ENCODE results near the gene DDA1. TPM values are rescaled to one million over a fixed set of nuclear protein-coding genes. Genes with fewer than 3 reads are reported as not detected.
A peak's percentile ranks its signal among the peaks of the same experiment; 100 is the strongest.

The DDA1 gene
- total and polyA plus RNA-seq, 4 donors: 23.6 to 84.8 (median 56.4) TPM

GRCh38 chr19:17296976-17297375, 12.4 kb upstream of the DDA1 start:
- no peaks in the 10 kb centered on the region for H3K9me3 ChIP-seq (ENCODE audit: control insufficient read depth, insufficient read depth, low read length)
- no peak overlapping the region for H3K27ac ChIP-seq (ENCODE audit: low read depth, low read length)
- no peak overlapping the region for H3K4me3 ChIP-seq (ENCODE audit: low read depth, low read length)
- peaks cover 14% of the 10 kb centered on the region for H3K4me1 ChIP-seq (ENCODE audit: control insufficient read depth, insufficient read depth, low read length)
- no peak for DNase-seq (ENCODE audit: low read depth in 4 of 6, low spot score in 6 of 6)
- 89% methylated on average over 4 of the region's 6 CpGs for WGBS (ENCODE audit: insufficient coverage)
- H3K27me3 ChIP-seq (ENCODE audit: control insufficient read depth, insufficient read depth, low read length): no peaks in the 10 kb centered on the region
- peaks cover 48% of the 10 kb centered on the region for H3K36me3 ChIP-seq (ENCODE audit: control insufficient read depth, insufficient read depth, low read length)

- no peaks in the 10 kb centered on the region for H3K9me3 ChIP-seq (ENCODE audit: control insufficient read depth, insufficient read depth, low read length)
- H3K36me3 ChIP-seq (ENCODE audit: control insufficient read depth, insufficient read depth, low read length): peaks cover 27% of the 10 kb centered on the region
- no peak overlapping the region for H3K27ac ChIP-seq (ENCODE audit: low read depth, low read length)
- 95% methylated on average over 50 of the region's 51 CpGs for WGBS (ENCODE audit: insufficient coverage)
- H3K4me3 ChIP-seq (ENCODE audit: low read depth, low read length): no peak overlapping the region
- H3K4me1 ChIP-seq (ENCODE audit: control insufficient read depth, insufficient read depth, low read length): peaks cover 38% of the 10 kb centered on the region
- no peaks in the 10 kb centered on the region for H3K27me3 ChIP-seq (ENCODE audit: control insufficient read depth, insufficient read depth, low read length)
- no peak for DNase-seq (ENCODE audit: low read depth in 4 of 6, low spot score in 6 of 6)
These were observed 8.3 kb upstream of the DDA1 start for GRCh38 chr19:17300992-17301619.

GRCh38 chr19:17302391-17303166, 6.8 kb upstream of the DDA1 start:
- 6% methylated on average over 29 of the region's 29 CpGs for WGBS (ENCODE audit: insufficient coverage)
- peak overlapping the region; percentile 37 for H3K27ac ChIP-seq (ENCODE audit: low read depth, low read length)
- no peaks in the 10 kb centered on the region for H3K9me3 ChIP-seq (ENCODE audit: control insufficient read depth, insufficient read depth, low read length)
- DNase-seq (ENCODE audit: low read depth in 4 of 6, low spot score in 6 of 6): peak in 1 of 6 donors; percentile 22
- peak overlapping the region; percentile 79 for H3K4me3 ChIP-seq (ENCODE audit: low read depth, low read length)
- H3K27me3 ChIP-seq (ENCODE audit: control insufficient read depth, insufficient read depth, low read length): no peaks in the 10 kb centered on the region
- H3K36me3 ChIP-seq (ENCODE audit: control insufficient read depth, insufficient read depth, low read length): peaks cover 23% of the 10 kb centered on the region
- H3K4me1 ChIP-seq (ENCODE audit: control insufficient read depth, insufficient read depth, low read length): peaks cover 52% of the 10 kb centered on the region

DNA sequence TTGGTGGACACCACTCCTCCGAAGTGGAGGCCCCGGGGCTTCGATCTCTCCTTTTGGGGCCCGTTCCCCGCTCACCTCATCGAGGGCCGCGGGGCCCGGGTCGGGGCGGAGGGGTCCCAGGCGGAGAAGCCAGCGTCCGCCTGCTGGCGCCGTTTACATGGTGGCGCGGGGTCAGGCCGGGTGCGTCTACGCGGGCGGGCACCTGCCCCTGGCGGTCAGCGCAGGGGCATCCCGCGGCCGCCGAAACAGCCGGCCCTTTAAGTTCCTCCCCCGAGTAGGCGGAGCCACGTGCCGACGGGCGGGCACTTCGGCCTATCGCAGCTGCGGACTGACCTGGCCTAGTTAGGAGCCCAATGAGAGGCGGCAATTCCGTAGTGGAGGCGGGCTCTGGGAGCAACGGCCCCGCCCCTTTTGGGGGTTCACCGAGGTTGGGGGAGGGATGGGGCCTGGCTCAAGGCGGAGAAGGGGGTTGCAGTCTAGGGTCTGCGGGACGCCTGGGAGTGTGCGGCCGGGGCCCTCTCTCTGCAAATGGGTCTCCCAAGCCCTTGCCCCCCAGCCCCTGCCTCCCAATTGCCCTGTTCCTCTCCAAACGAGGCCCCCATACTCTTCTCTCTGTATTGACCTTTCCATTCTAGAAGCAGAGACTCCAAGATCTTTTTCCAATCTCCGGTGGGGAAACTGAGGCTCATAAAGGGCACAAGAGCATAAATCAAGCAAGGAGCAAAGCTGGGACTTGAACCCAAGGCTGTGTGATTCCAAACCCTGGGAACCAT, 6.0 kb upstream of the DDA1 start, which contains the start of gene ABHD8:
Gene ABHD8 (minus strand): TSS at position 259 of the 773 bp plus-strand sequence. CDS start 1,809 bp downstream, outside the sequence.
- H3K27ac ChIP-seq (ENCODE audit: low read depth, low read length): peak within 1 kb of the TSS; percentile 58
- no peaks in the 10 kb centered on the region for H3K27me3 ChIP-seq (ENCODE audit: control insufficient read depth, insufficient read depth, low read length)
- peaks cover 23% of the 10 kb centered on the region for H3K36me3 ChIP-seq (ENCODE audit: control insufficient read depth, insufficient read depth, low read length)
- peak; percentile 88 to 99 (median 93) for DNase-seq (ENCODE audit: low read depth in 4 of 6, low spot score in 6 of 6)
- H3K9me3 ChIP-seq (ENCODE audit: control insufficient read depth, insufficient read depth, low read length): no peaks in the 10 kb centered on the region
- peak within 1 kb of the TSS; percentile 79 for H3K4me3 ChIP-seq (ENCODE audit: low read depth, low read length)
- WGBS (ENCODE audit: insufficient coverage): 2% methylated on average over 52 of the region's 52 CpGs
- peaks cover 52% of the 10 kb centered on the region for H3K4me1 ChIP-seq (ENCODE audit: control insufficient read depth, insufficient read depth, low read length)

GRCh38 chr19:17303940-17304267, 5.5 kb upstream of the DDA1 start:
- 75% methylated on average over 4 of the region's 12 CpGs for WGBS (ENCODE audit: insufficient coverage)
- peak in 1 of 6 donors; percentile 11 for DNase-seq (ENCODE audit: low read depth in 4 of 6, low spot score in 6 of 6)
- peak overlapping the region; percentile 79 for H3K4me3 ChIP-seq (ENCODE audit: low read depth, low read length)
- no peaks in the 10 kb centered on the region for H3K9me3 ChIP-seq (ENCODE audit: control insufficient read depth, insufficient read depth, low read length)
- H3K27me3 ChIP-seq (ENCODE audit: control insufficient read depth, insufficient read depth, low read length): no peaks in the 10 kb centered on the region
- peaks cover 56% of the 10 kb centered on the region for H3K4me1 ChIP-seq (ENCODE audit: control insufficient read depth, insufficient read depth, low read length)
- H3K27ac ChIP-seq (ENCODE audit: low read depth, low read length): peak overlapping the region; percentile 58
- peaks cover 21% of the 10 kb centered on the region for H3K36me3 ChIP-seq (ENCODE audit: control insufficient read depth, insufficient read depth, low read length)

- WGBS (ENCODE audit: insufficient coverage): 53% methylated on average over 8 of the region's 12 CpGs
- H3K27me3 ChIP-seq (ENCODE audit: control insufficient read depth, insufficient read depth, low read length): no peaks in the 10 kb centered on the region
- H3K36me3 ChIP-seq (ENCODE audit: control insufficient read depth, insufficient read depth, low read length): peaks cover 18% of the 10 kb centered on the region
- peaks cover 58% of the 10 kb centered on the region for H3K4me1 ChIP-seq (ENCODE audit: control insufficient read depth, insufficient read depth, low read length)
- peak in 2 of 6 donors; percentile 10 to 57 for DNase-seq (ENCODE audit: low read depth in 4 of 6, low spot score in 6 of 6)
- H3K27ac ChIP-seq (ENCODE audit: low read depth, low read length): peak overlapping the region; percentile 85
- no peaks in the 10 kb centered on the region for H3K9me3 ChIP-seq (ENCODE audit: control insufficient read depth, insufficient read depth, low read length)
- peak overlapping the region; percentile 76 for H3K4me3 ChIP-seq (ENCODE audit: low read depth, low read length)
These were observed 4.8 kb upstream of the DDA1 start for GRCh38 chr19:17304386-17305215.

DNA sequence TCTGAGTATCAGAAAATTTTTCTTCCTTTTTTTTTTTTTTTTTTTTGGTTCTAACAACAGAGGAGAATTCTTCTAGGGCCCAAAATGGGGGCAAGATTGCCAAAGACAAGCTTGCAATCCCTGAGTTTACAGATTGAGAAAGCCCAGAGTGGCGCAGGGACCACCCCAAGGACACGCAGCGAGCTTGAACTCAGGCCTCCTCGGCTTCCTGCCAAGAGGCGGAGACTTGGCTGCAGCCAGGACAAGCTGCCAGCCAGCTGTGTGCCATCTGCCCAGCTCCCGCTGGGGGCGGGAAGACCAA, 4.2 kb upstream of the DDA1 start:
- Histone ChIP-seq H3K27me3 (ENCODE audit: control insufficient read depth, insufficient read depth, low read length) (no peaks in the 10 kb centered on the region), H3K27ac (ENCODE audit: low read depth, low read length) (peak overlapping the region; percentile 85), H3K36me3 (ENCODE audit: control insufficient read depth, insufficient read depth, low read length) (peaks cover 16% of the 10 kb centered on the region), H3K4me3 (ENCODE audit: low read depth, low read length) (peak overlapping the region; percentile 76), H3K4me1 (ENCODE audit: control insufficient read depth, insufficient read depth, low read length) (peaks cover 62% of the 10 kb centered on the region), H3K9me3 (ENCODE audit: control insufficient read depth, insufficient read depth, low read length) (no peaks in the 10 kb centered on the region)
- WGBS (ENCODE audit: insufficient coverage): 4% methylated on average over 7 of the region's 7 CpGs
- no peak for DNase-seq (ENCODE audit: low read depth in 4 of 6, low spot score in 6 of 6)

DNA sequence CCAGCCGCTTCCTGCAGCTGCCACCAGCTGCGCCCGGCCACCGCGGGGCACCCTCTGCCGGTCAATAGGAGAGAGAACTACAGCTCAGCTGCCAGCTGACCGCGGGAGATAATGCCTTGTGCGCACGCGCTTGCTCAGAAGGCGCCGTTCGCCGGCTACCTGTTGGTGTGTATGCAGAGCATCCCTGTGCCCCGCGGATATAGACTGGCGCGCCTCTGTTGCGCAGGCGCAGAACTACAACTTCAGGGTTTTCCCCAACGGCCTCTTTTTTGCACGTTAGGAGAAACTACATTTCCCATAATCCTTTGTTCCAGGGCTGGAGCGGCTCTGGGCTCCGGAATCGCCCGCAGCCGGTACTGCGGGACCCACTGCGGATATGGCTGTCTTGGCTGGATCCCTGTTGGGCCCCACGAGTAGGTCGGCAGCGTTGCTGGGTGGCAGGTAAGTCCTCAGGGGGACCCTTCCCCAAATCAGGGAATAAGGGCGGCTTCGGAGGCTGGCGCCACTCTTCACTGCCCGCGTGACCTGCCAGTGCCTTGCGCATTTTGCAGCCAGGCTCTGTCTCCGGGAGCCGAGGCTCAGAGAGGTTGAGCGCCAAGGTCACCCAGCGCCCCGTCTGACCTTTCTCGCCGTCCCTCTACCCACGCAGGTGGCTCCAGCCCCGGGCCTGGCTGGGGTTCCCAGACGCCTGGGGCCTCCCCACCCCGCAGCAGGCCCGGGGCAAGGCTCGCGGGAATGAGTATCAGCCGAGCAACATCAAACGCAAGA, 3.7 kb upstream of the DDA1 start, which contains the start of gene MRPL34:
Gene MRPL34 (plus strand): TSS at position 356 of the 768 bp plus-strand sequence. CDS start 21 bp downstream, at position 377.
- H3K4me1 ChIP-seq (ENCODE audit: control insufficient read depth, insufficient read depth, low read length): peaks cover 64% of the 10 kb centered on the region
- peak within 1 kb of the TSS; percentile 76 for H3K4me3 ChIP-seq (ENCODE audit: low read depth, low read length)
- peak within 1 kb of the TSS; percentile 85 for H3K27ac ChIP-seq (ENCODE audit: low read depth, low read length)
- under 1% methylated on average over 55 of the region's 55 CpGs for WGBS (ENCODE audit: insufficient coverage)
- no peaks in the 10 kb centered on the region for H3K27me3 ChIP-seq (ENCODE audit: control insufficient read depth, insufficient read depth, low read length)
- no peaks in the 10 kb centered on the region for H3K9me3 ChIP-seq (ENCODE audit: control insufficient read depth, insufficient read depth, low read length)
- peaks cover 11% of the 10 kb centered on the region for H3K36me3 ChIP-seq (ENCODE audit: control insufficient read depth, insufficient read depth, low read length)
- DNase-seq (ENCODE audit: low read depth in 4 of 6, low spot score in 6 of 6): peak; percentile 91 to 100 (median 96)

Measured in spinal cord (tissue), 10 donors.